HG03135 (cell line): ENCODE results near the gene TECPR1.

Experiments
- ATAC-seq: cut with Tn5 transposase; IDR thresholded peaks from one replicate; pipeline ENCODE4 v1.9.1; 2021; ENCODE audit warnings: mild to moderate bottlenecking, moderate library complexity; ENCODE audit not compliant: unreplicated experiment

TECPR1 gene

GRCh38 chr7:98211676-98212531 lies 40.1 kb downstream of the TECPR1 start:
- no peak for ATAC-seq

DNA sequence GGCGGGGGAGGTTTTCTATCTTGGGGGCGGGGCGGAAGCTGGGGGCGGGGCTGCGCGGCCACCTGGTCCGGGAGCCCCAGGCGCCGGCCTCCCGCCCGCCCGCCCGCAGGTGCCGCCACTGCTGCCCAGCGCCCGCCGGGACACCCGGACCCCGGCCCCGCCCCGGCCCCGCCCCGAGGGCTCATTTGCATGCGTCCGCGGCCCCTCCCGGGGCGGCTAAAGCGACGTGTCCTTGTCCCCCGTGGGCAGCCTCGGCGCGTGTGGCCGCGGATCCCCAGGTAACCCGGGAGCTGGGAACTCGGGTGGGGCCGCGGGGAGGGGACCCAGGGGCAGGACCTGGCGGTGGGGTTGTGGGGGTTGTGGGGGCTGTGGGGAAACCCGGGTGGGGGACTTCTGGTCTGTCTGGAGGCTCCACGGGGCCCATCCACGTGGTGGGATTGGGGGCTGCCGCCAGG lies 40.8 kb downstream of the TECPR1 start, which contains the start of gene BHLHA15:
Gene BHLHA15 (plus strand): TSS at position 219 of the 455 bp plus-strand sequence. CDS start 871 bp downstream, outside the sequence.
- ATAC-seq: no peak

GRCh38 chr7:98210513-98211220 lies 41.4 kb downstream of the TECPR1 start:
- ATAC-seq: no peak

DNA sequence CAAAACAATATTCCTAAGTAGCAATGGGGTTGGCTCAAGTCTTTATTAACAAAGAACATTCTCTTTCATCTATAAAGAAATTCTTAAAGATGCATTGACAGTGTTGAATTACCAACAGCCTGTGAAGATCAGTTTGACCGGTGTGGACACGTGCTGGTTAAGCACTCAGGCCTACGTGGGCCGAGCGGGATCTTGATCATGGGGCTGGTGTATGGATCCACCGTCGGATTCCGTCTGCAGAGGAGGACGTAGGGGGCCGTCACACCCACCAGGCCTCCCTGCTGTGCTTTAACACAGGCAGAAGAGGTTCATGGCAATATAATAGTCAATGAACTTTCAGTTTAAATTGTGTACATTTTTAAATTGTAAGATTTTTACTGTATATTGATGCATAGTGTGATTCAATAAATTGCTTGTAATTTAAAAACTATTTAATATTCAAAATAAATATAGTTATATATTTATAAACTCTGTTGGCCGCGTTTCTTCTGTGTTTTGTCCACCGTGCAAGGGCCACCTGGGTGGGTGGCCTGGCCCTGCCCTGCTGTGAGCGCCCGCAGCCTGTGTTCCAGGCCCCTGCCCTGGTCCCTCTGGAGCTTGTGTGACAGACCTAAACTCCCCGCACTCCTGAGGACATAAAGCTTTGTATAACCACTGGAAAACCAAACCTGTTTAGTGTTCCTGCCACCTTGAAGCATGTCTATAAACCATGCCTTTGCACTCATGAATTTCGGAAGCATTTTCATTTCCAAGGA lies 42.7 kb downstream of the TECPR1 start:
- no peak for ATAC-seq

- no peak for ATAC-seq
Measured at GRCh38 chr7:98206451-98207330, 45.3 kb downstream of the TECPR1 start.

DNA sequence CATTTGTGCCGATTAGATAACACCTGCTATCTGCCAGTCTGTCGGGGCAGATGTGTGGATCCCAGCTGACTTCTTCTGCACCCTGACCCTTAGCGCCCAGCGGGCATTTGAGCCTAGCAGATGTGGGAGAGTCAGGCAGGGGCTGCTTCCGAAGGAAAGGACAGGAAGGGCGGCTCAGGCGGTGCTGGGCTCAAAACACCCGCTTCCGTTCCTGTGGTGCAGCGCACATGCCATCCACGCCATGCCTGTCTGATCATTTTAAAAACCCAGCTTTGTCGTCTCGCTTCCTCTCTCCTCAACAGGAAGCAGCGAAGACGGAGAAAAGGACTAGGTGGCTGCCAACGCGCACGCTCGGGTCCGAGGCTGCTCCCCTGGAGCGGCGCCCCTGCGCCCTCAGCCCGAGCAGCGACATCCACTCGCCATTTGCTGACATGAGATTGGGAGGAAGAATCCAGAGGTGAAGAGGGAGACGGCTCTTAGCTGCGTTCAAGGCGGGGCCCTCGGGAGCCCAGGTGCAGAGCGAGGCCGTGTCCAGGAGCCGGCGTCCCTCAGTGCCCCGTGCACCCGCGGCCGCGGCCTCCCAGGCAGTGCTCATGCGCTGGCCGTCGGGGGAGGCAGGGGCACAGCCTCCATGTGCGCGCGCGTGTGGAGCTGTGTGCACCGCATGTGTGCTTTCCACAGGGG lies 46.7 kb downstream of the TECPR1 start:
- no peak for ATAC-seq

DNA sequence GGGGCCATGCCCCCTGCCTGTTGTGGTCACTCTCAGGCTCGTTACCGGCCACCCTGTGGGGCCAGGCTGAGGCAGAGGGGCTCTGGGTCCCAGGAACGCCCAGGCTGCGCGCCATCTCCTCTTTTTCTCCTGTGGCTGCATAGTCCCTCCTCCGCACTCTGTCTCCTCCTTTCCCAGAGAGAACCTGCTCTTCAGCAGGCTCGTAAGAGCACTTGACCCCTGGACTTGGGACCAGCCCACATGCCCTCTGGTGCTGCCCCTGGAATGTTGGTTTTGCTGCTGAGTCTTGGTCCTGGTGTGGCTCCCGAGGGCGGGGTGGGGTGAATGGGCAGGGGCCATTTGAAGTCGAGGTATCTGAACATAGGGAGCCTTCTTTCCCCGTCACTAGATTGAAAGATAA lies 47.4 kb downstream of the TECPR1 start:
- no peak for ATAC-seq

DNA sequence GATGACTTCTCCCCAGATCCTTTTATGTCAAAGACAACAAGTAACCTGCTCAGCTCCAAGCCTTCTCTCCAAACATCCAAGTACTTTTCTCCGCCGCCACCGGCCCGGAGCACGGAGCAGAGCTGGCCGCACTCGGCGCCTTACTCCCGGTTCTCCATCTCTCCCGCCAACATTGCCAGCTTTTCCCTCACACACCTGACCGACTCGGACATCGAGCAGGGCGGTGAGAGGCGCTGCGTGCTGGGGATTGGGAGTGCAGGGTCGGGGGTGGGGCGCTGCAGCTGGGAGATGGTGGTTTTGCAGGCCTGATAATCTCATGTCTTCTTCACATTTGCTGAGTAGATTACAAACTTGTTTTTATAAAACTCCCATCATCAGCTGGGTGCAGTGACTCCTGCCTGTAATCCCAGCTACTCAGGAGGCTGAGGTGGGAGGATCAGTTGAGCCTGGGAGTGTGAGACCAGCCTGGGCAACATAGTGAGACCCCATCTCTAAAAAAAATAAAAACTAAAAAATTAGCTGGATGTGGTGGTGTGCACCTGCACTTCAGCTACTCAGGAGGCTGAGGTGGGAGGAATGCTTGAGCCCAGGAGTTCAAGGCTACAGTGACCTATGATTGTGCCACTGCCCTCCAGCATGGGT lies 47.9 kb downstream of the TECPR1 start:
- ATAC-seq: no peak

DNA sequence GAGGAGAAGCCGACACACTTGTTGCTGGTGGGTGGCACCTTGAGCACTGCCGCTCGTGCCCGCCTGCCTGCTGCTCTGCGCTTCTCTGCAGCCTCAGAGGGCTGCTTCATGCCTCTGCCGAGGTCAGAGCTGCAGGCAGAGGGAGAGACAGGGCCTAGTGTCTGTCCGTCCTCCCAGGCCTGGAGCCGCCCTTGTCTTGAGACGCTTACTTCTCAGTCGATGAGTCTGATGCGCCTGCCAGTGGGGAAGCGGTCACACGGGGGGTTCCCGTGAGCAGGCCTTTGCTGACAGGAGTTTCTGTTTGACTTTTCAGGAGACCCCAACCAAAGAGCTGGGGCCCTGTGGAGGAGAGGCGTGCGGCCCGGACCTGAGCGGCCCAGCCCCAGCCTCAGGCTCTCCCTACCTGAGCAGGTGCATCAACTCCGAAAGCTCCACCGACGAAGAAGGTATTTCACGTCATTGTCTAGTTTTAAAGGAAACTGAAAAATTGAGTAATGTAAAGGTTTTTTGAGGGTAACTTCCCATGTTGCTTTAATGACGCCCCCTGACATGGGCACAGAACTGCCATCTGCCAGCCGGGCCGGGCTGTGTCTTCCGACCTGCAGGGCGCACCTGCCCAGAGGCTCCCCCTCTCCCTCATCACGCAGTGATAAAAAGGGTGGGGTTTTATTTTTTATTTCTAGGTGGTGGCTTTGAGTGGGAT lies 48.6 kb downstream of the TECPR1 start:
- no peak for ATAC-seq

- peak; percentile 91 for ATAC-seq
Measured at GRCh38 chr7:98202367-98203195, 49.5 kb downstream of the TECPR1 start.

GRCh38 chr7:98200364-98200763 lies 51.7 kb downstream of the TECPR1 start:
- peak; percentile 43 for ATAC-seq

- ATAC-seq: no peak
Measured at GRCh38 chr7:98199131-98199530, 52.9 kb downstream of the TECPR1 start.

DNA sequence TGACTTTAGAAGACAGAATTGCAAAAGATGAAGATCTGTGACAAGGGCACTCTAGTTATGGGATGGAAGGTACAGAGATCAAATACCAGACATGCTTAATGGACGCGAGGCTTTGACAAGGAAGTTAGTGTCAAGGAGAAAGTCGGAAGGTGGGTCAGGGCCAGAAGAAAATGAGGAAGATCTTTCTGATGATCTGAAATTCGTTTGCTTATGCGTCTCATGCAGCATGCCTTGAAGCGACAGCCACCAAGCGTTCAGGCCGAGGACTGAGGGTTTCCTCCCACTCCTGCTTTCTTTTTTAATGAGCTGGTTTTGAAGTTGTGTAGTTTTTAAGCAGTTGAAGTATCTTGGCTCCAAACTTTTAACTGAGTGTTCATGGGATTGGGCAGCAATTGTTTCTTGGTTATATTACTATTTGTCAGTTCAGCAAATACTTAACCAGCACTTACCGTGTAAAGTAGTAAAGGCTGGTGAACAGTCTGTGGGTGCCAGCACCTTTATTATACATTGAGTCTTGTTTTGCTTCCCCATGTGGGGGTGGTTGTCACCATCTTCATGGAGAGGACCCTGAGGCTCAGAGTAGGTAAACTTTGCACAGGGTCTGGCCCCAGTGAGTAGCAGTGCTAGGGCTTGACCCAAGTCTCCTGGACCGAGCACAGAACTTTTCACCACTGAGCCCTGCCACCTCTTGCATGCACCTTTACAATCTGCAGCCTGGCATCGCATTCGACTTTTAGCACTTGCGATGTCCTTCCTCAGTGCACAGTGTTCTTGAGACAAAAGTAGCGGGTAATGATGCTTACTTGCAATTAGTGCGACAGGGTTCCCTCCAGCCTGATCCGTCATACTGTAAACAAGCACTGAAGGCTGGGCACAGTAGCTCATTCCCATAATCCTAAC lies 55.1 kb downstream of the TECPR1 start:
- ATAC-seq: no peak

- ATAC-seq: no peak
Measured at GRCh38 chr7:98194672-98195457, 57.2 kb downstream of the TECPR1 start.

- ATAC-seq: no peak
Measured at GRCh38 chr7:98194186-98194585, 57.8 kb downstream of the TECPR1 start.
